ENCODE results near the gene RAD9B.
A peak's percentile ranks its signal among the peaks of the same experiment; 100 is the strongest.

RAD9B gene

DNA sequence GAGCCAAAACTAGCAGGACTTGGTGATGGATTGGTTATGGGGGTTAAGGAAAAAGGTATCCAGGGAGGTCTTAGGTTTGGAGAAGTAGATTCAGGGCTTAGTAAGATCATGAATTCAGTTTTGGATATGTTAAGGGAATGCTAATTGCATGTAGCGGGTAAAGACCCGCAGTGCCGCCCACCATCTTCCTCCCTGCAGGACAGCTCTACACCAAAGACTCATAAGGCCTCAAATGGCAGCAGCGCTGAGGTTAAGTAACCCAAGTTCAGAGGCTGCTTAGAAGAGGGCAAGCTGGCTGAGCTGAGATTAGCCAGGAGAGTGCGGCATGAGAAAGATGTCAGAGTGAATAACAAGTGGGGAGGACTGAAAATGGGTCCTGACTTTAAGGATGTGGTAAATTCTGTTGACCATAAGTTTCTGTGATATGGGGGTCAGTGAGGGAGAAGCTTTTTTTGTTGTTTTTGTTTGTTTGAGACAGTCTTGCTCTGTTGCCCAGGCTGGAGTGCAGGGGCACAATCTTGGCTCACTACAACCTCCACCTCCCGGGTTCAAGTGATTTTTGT lies 26.2 kb downstream of the RAD9B start:
- no peak overlapping the region for H3K9ac ChIP-seq
- H3K36me3 ChIP-seq (ENCODE audit: control insufficient read depth, insufficient read depth, low read length): no peaks in the 10 kb centered on the region
- no peak overlapping the region for H3K4me3 ChIP-seq (ENCODE audit: low read depth, low read length)
- H3K27me3 ChIP-seq (ENCODE audit: control insufficient read depth, insufficient read depth, low read length): no peaks in the 10 kb centered on the region
- no peak overlapping the region for H2AFZ ChIP-seq
- no peak overlapping the region for H3K27ac ChIP-seq
- H3K79me2 ChIP-seq: peaks cover 3% of the 10 kb centered on the region
- peaks cover 3% of the 10 kb centered on the region for H3K4me1 ChIP-seq
- no peak for TF ChIP-seq CTCF (IDR thresholded peaks at IDR 0.05)
- H3K4me2 ChIP-seq (ENCODE audit: low read length): no peak overlapping the region
- no peaks in the 10 kb centered on the region for H3K9me3 ChIP-seq (ENCODE audit: control insufficient read depth, low read length)

DNA sequence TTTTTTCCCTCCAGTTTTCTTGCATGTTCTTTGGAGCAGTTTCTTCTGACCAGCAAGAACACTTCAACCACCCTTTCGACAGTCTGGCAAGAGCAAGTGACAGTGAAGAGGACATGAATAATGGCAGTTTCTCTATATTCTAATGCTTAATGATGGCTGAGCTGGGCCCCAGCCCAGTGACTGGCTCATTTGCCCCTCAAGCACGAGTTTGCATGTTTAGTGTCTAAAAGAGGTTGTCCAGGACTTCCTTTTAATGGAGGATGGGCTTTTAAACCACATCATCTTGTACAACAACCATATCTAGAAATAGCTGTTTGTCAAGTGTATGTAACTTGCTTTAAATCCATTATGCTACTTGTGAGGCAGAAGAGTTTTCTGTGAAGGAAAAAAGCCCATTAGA lies 28.4 kb downstream of the RAD9B start:
- Histone ChIP-seq H3K27me3 (ENCODE audit: control insufficient read depth, insufficient read depth, low read length) (no peaks in the 10 kb centered on the region), H3K27ac (no peak overlapping the region), H3K79me2 (peaks cover 3% of the 10 kb centered on the region), H3K4me3 (ENCODE audit: low read depth, low read length) (no peak overlapping the region), H2AFZ (no peak overlapping the region), H3K36me3 (ENCODE audit: control insufficient read depth, insufficient read depth, low read length) (no peaks in the 10 kb centered on the region), H3K9me3 (ENCODE audit: control insufficient read depth, low read length) (no peaks in the 10 kb centered on the region), H3K4me2 (ENCODE audit: low read length) (no peak overlapping the region), H3K9ac (no peak overlapping the region), H3K4me1 (peaks cover 3% of the 10 kb centered on the region)
- no peak for TF ChIP-seq CTCF (IDR thresholded peaks at IDR 0.05)

DNA sequence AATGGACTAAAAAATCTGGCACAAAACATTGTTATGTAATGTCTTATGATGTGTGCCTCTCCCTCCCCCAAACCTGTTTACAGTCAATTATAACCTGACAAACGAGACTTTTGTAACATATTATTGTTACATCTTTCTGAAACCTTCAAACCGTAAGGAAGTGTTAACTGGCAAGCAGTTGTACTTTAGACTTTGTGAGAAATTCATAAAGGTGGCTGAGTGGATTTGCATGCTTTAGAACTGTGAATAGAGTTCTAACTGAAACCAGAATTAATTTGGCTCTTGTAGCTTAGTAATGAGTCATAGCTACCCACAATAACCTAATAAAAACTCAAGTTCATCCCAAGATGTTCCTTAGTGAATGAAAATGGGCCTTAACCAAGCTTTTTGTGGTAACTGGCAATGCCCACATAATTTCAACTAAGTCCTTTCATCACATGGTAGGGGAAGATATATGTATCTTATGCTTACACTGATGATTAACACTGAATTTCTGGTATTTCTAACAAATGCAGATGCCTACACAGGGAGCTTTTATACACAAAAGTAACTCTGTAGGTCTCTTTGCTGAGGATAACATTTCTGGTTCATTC lies 29.7 kb downstream of the RAD9B start:
- TF ChIP-seq CTCF (IDR thresholded peaks at IDR 0.05): no peak
- Histone ChIP-seq H3K4me3 (ENCODE audit: low read depth, low read length) (no peak overlapping the region), H3K4me2 (ENCODE audit: low read length) (no peak overlapping the region), H3K27ac (no peak overlapping the region), H3K36me3 (ENCODE audit: control insufficient read depth, insufficient read depth, low read length) (no peaks in the 10 kb centered on the region), H3K9ac (no peak overlapping the region), H2AFZ (no peak overlapping the region), H3K9me3 (ENCODE audit: control insufficient read depth, low read length) (no peaks in the 10 kb centered on the region), H3K79me2 (peaks cover 3% of the 10 kb centered on the region), H3K4me1 (peaks cover 3% of the 10 kb centered on the region), H3K27me3 (ENCODE audit: control insufficient read depth, insufficient read depth, low read length) (no peaks in the 10 kb centered on the region)

DNA sequence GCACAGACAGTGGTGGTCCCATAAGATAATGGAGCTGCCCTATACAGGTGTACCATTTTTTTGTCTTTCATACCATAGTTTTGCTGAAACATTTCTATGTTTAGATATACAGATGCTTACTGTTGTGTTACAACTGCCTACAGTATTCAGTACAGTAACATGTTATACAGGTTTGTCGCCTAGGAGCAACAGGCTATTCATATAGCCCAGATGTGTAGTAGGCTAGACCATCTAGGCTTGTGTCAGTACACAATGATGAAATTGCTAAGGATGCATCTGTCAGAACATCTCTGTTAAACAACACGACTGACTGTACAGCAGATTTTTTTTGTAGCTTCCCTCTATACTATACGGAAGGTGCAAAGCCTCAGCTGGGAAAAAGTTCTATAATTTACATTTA lies 30.5 kb downstream of the RAD9B start:
- H3K27me3 ChIP-seq (ENCODE audit: control insufficient read depth, insufficient read depth, low read length): no peaks in the 10 kb centered on the region
- H3K4me1 ChIP-seq: peaks cover 9% of the 10 kb centered on the region
- H2AFZ ChIP-seq: no peak overlapping the region
- no peak overlapping the region for H3K9ac ChIP-seq
- H3K9me3 ChIP-seq (ENCODE audit: control insufficient read depth, low read length): no peaks in the 10 kb centered on the region
- H3K79me2 ChIP-seq: peaks cover 3% of the 10 kb centered on the region
- H3K4me3 ChIP-seq (ENCODE audit: low read depth, low read length): no peak overlapping the region
- no peak overlapping the region for H3K4me2 ChIP-seq (ENCODE audit: low read length)
- no peak overlapping the region for H3K27ac ChIP-seq
- TF ChIP-seq CTCF (IDR thresholded peaks at IDR 0.05): no peak
- no peaks in the 10 kb centered on the region for H3K36me3 ChIP-seq (ENCODE audit: control insufficient read depth, insufficient read depth, low read length)

- peak overlapping the region; percentile 17 for H3K4me3 ChIP-seq (ENCODE audit: low read depth, low read length)
- H3K9me3 ChIP-seq (ENCODE audit: control insufficient read depth, low read length): no peaks in the 10 kb centered on the region
- H3K36me3 ChIP-seq (ENCODE audit: control insufficient read depth, insufficient read depth, low read length): no peaks in the 10 kb centered on the region
- no peak overlapping the region for H3K27ac ChIP-seq
- no peak overlapping the region for H2AFZ ChIP-seq
- peak overlapping the region; percentile 15 for H3K4me2 ChIP-seq (ENCODE audit: low read length)
- no peak overlapping the region for H3K9ac ChIP-seq
- no peaks in the 10 kb centered on the region for H3K27me3 ChIP-seq (ENCODE audit: control insufficient read depth, insufficient read depth, low read length)
- TF ChIP-seq CTCF (IDR thresholded peaks at IDR 0.05): no peak
- H3K4me1 ChIP-seq: peaks cover 18% of the 10 kb centered on the region
- H3K79me2 ChIP-seq: peaks cover 3% of the 10 kb centered on the region
Observed at GRCh38 chr12:110533607-110534006, 31.5 kb downstream of the RAD9B start.
